Memory B cell (primary cell): ENCODE results near the gene DNAJB2.
"Not testable (repeated sequence)": the region's sequence is repeated elsewhere in the genome, so short reads cannot be mapped to it uniquely, and the experiment has no call there.

Source experiments
- ATAC-seq: fragments of 150-1000 bp; cut with Tn5 transposase; 2 replicates; pipeline ENCODE4 v1.10.0; 2021; ENCODE audit warnings: low read depth, mild to moderate bottlenecking, moderate library complexity
- DNase-seq, 2 donors: peaks; one replicate each; pipeline ENCODE4 v3.0.0; 2022; ENCODE audit warnings: low spot score in 2 of 2
- H3K27ac Mint-ChIP-seq: one replicate; pipeline ENCODE4 v1.8.0; 2022; ENCODE audit warnings: mild to moderate bottlenecking, moderate library complexity, mixed read lengths
- H3K27me3 Mint-ChIP-seq: one replicate; pipeline ENCODE4 v1.8.0; 2022; ENCODE audit warnings: mixed read lengths
- H3K36me3 Mint-ChIP-seq: one replicate; pipeline ENCODE4 v1.8.0; 2022; ENCODE audit warnings: mild to moderate bottlenecking, mixed read lengths
- H3K4me1 Mint-ChIP-seq: one replicate; pipeline ENCODE4 v1.8.0; 2022; ENCODE audit warnings: mixed read lengths
- H3K4me3 Mint-ChIP-seq: one replicate; pipeline ENCODE4 v1.8.0; 2022; ENCODE audit warnings: mild to moderate bottlenecking, moderate library complexity, mixed read lengths
- H3K9me3 Mint-ChIP-seq: one replicate; pipeline ENCODE4 v1.8.0; 2022; ENCODE audit warnings: mixed read lengths

Gene DNAJB2

GRCh38 chr2:219285373-219285735 lies 6.2 kb downstream of the DNAJB2 start:
- DNase-seq (no peak), ATAC-seq (no peak)
- Mint-ChIP-seq H3K4me3 (no peak overlapping the region), H3K27me3 (no peaks in the 10 kb centered on the region), H3K9me3 (no peaks in the 10 kb centered on the region), H3K27ac (no peak overlapping the region), H3K36me3 (peaks cover 15% of the 10 kb centered on the region), H3K4me1 (peaks cover 18% of the 10 kb centered on the region)

- no peaks in the 10 kb centered on the region for H3K9me3 Mint-ChIP-seq
- H3K36me3 Mint-ChIP-seq = peaks cover 15% of the 10 kb centered on the region
- H3K27me3 Mint-ChIP-seq = no peaks in the 10 kb centered on the region
These were observed 6.8 kb downstream of the DNAJB2 start for GRCh38 chr2:219285894-219286425.

GRCh38 chr2:219286436-219287115 lies 7.4 kb downstream of the DNAJB2 start:
- Mint-ChIP-seq H3K9me3 (no peaks in the 10 kb centered on the region), H3K4me1 (peaks cover 12% of the 10 kb centered on the region), H3K27me3 (no peaks in the 10 kb centered on the region), H3K27ac (peak overlapping the region; percentile 11), H3K4me3 (no peak overlapping the region), H3K36me3 (peaks cover 12% of the 10 kb centered on the region)
- peak; percentile 26 for ATAC-seq
- DNase-seq = no peak

More at GRCh38 chr2:219285894-219286425, 6.8 kb downstream of the DNAJB2 start:
- DNase-seq = no peak
- H3K4me1 Mint-ChIP-seq = peaks cover 15% of the 10 kb centered on the region
- no peak overlapping the region for H3K4me3 Mint-ChIP-seq
- H3K27ac Mint-ChIP-seq = no peak overlapping the region
- ATAC-seq = no peak

GRCh38 chr2:219287116-219287440 lies 7.9 kb downstream of the DNAJB2 start:
- Mint-ChIP-seq H3K27ac (peak overlapping the region; percentile 11), H3K4me1 (peaks cover 12% of the 10 kb centered on the region), H3K36me3 (peaks cover 12% of the 10 kb centered on the region)
- H3K27me3 Mint-ChIP-seq, DNase-seq, H3K9me3 Mint-ChIP-seq, ATAC-seq, H3K4me3 Mint-ChIP-seq: not testable (repeated sequence)

GRCh38 chr2:219287580-219288265 lies 8.6 kb downstream of the DNAJB2 start:
- no peak for ATAC-seq

GRCh38 chr2:219289195-219289536 lies 10.0 kb downstream of the DNAJB2 start:
- ATAC-seq (no peak), DNase-seq (no peak)
- Mint-ChIP-seq H3K4me3 (no peak overlapping the region), H3K4me1 (peaks cover 5% of the 10 kb centered on the region), H3K27ac (no peak overlapping the region), H3K36me3 (peaks cover 4% of the 10 kb centered on the region), H3K9me3 (no peaks in the 10 kb centered on the region), H3K27me3 (no peaks in the 10 kb centered on the region)

More at GRCh38 chr2:219287580-219288265, 8.6 kb downstream of the DNAJB2 start:
- peaks cover 12% of the 10 kb centered on the region for H3K36me3 Mint-ChIP-seq
- H3K4me1 Mint-ChIP-seq = peaks cover 8% of the 10 kb centered on the region
- no peak for DNase-seq
- no peaks in the 10 kb centered on the region for H3K27me3 Mint-ChIP-seq
- no peak overlapping the region for H3K27ac Mint-ChIP-seq
- no peaks in the 10 kb centered on the region for H3K9me3 Mint-ChIP-seq
- no peak overlapping the region for H3K4me3 Mint-ChIP-seq

GRCh38 chr2:219289537-219290361 lies 10.6 kb downstream of the DNAJB2 start:
- no peak for DNase-seq
- Mint-ChIP-seq H3K4me3 (no peak overlapping the region), H3K27ac (no peak overlapping the region)

GRCh38 chr2:219290381-219291171 lies 11.4 kb downstream of the DNAJB2 start:
- no peaks in the 10 kb centered on the region for H3K9me3 Mint-ChIP-seq
- no peak for DNase-seq
- peaks cover 8% of the 10 kb centered on the region for H3K4me1 Mint-ChIP-seq
- peaks cover 1% of the 10 kb centered on the region for H3K36me3 Mint-ChIP-seq
- no peak for ATAC-seq
- H3K4me3 Mint-ChIP-seq = no peak overlapping the region
- H3K27me3 Mint-ChIP-seq = no peaks in the 10 kb centered on the region
- no peak overlapping the region for H3K27ac Mint-ChIP-seq

More at GRCh38 chr2:219289537-219290361, 10.6 kb downstream of the DNAJB2 start:
- Mint-ChIP-seq H3K4me1 (peaks cover 9% of the 10 kb centered on the region), H3K36me3 (peaks cover 4% of the 10 kb centered on the region), H3K27me3 (no peaks in the 10 kb centered on the region), H3K9me3 (no peaks in the 10 kb centered on the region)
- ATAC-seq = no peak

- Mint-ChIP-seq H3K4me1 (peaks cover 10% of the 10 kb centered on the region), H3K27ac (no peak overlapping the region), H3K27me3 (no peaks in the 10 kb centered on the region), H3K36me3 (no peaks in the 10 kb centered on the region), H3K4me3 (no peak overlapping the region), H3K9me3 (no peaks in the 10 kb centered on the region)
- no peak for ATAC-seq
- no peak for DNase-seq
These were observed 12.2 kb downstream of the DNAJB2 start for GRCh38 chr2:219291394-219291793.

- no peak overlapping the region for H3K4me3 Mint-ChIP-seq
- DNase-seq (no peak), ATAC-seq (no peak)
- peaks cover 10% of the 10 kb centered on the region for H3K4me1 Mint-ChIP-seq
- H3K9me3 Mint-ChIP-seq = no peaks in the 10 kb centered on the region
- H3K36me3 Mint-ChIP-seq = no peaks in the 10 kb centered on the region
- H3K27me3 Mint-ChIP-seq = no peaks in the 10 kb centered on the region
- H3K27ac Mint-ChIP-seq = no peak overlapping the region
These were observed 12.8 kb downstream of the DNAJB2 start for GRCh38 chr2:219291910-219292490.

GRCh38 chr2:219292616-219293015 lies 13.4 kb downstream of the DNAJB2 start:
- Mint-ChIP-seq H3K27ac (no peak overlapping the region), H3K36me3 (no peaks in the 10 kb centered on the region), H3K27me3 (no peaks in the 10 kb centered on the region), H3K4me3 (no peak overlapping the region), H3K4me1 (peaks cover 10% of the 10 kb centered on the region), H3K9me3 (no peaks in the 10 kb centered on the region)
- DNase-seq (no peak), ATAC-seq (no peak)

- no peak for ATAC-seq
- no peaks in the 10 kb centered on the region for H3K27me3 Mint-ChIP-seq
- H3K36me3 Mint-ChIP-seq = no peaks in the 10 kb centered on the region
- peak overlapping the region; percentile 92 for H3K27ac Mint-ChIP-seq
- H3K4me1 Mint-ChIP-seq = peaks cover 10% of the 10 kb centered on the region
- peak overlapping the region; percentile 90 for H3K4me3 Mint-ChIP-seq
- no peaks in the 10 kb centered on the region for H3K9me3 Mint-ChIP-seq
- no peak for DNase-seq
These were observed 14.6 kb downstream of the DNAJB2 start for GRCh38 chr2:219293736-219294231.
